Astrocyte (in vitro differentiated cells and primary cell): Measurements from ENCODE around the gene STAT1. TPM values are rescaled to one million over a fixed set of nuclear protein-coding genes. Genes with fewer than 3 reads are reported as not detected.
A peak's percentile ranks its signal among the peaks of the same experiment; 100 is the strongest.

Source experiments
- DNase-seq: peaks from one replicate; pipeline ENCODE4 v3.0.0-alpha.2; 2010; ENCODE audit warnings: low read depth
- FAIRE-seq: peaks from 2 replicates; lab custom pipeline; 2011; peaks lifted over from hg19 to GRCh38; lab: Jason Lieb, UNC
- H2AFZ ChIP-seq: 2 replicates; pipeline ENCODE4 v1.6.0; 2012; ENCODE audit warnings: low read depth, low read length, inconsistent platforms
- H3K27ac ChIP-seq: 2 replicates; pipeline ENCODE4 v1.5.1; 2011; ENCODE audit warnings: low read depth, low read length, inconsistent platforms
- H3K27me3 ChIP-seq: 2 replicates; pipeline ENCODE4 v1.6.0; 2011; ENCODE audit warnings: low read length, inconsistent platforms; ENCODE audit not compliant: insufficient read depth
- H3K36me3 ChIP-seq: 2 replicates; pipeline ENCODE4 v1.5.1; 2011; ENCODE audit warnings: low read length, inconsistent platforms; ENCODE audit not compliant: insufficient read depth
- H3K4me1 ChIP-seq: 2 replicates; pipeline ENCODE4 v1.5.1; 2011; ENCODE audit warnings: low read length, inconsistent platforms; ENCODE audit not compliant: insufficient read depth
- H3K4me2 ChIP-seq: 2 replicates; pipeline ENCODE4 v1.6.0; 2012; ENCODE audit warnings: low read length, inconsistent platforms
- H3K4me3 ChIP-seq: 2 replicates; pipeline ENCODE4 v1.5.1; 2011; ENCODE audit warnings: low read depth, mild to moderate bottlenecking, low read length, inconsistent platforms; ENCODE audit not compliant: insufficient read depth
- H3K79me2 ChIP-seq: 2 replicates; pipeline ENCODE4 v1.6.0; 2012; ENCODE audit warnings: mild to moderate bottlenecking, low read length, inconsistent platforms; ENCODE audit not compliant: insufficient read depth
- H3K9ac ChIP-seq: 2 replicates; pipeline ENCODE4 v1.6.0; 2012; ENCODE audit warnings: mild to moderate bottlenecking, low read length, inconsistent platforms
- H3K9me3 ChIP-seq: 2 replicates; pipeline ENCODE4 v1.5.1; 2012; ENCODE audit warnings: low read depth, mild to moderate bottlenecking, low read length, inconsistent platforms; ENCODE audit not compliant: insufficient read depth
- H4K20me1 ChIP-seq: 2 replicates; pipeline ENCODE4 v1.6.0; 2012; ENCODE audit warnings: low read length, inconsistent platforms; ENCODE audit not compliant: insufficient read depth
- H3K27ac Mint-ChIP-seq: one replicate; pipeline ENCODE4 v1.8.0; 2021; ENCODE audit warnings: mild to moderate bottlenecking, mixed read lengths; ENCODE audit not compliant: unreplicated experiment
- H3K27me3 Mint-ChIP-seq: one replicate; pipeline ENCODE4 v1.8.0; 2021; ENCODE audit warnings: low read depth, mixed read lengths; ENCODE audit not compliant: unreplicated experiment
- H3K36me3 Mint-ChIP-seq: one replicate; pipeline ENCODE4 v1.8.0; 2021; ENCODE audit warnings: low read depth, mixed read lengths; ENCODE audit not compliant: unreplicated experiment
- H3K4me1 Mint-ChIP-seq: one replicate; pipeline ENCODE4 v1.8.0; 2021; ENCODE audit warnings: low read depth, mixed read lengths; ENCODE audit not compliant: unreplicated experiment
- H3K4me3 Mint-ChIP-seq: one replicate; pipeline ENCODE4 v1.8.0; 2021; ENCODE audit warnings: mild to moderate bottlenecking, moderate library complexity, mixed read lengths; ENCODE audit not compliant: unreplicated experiment
- H3K9me3 Mint-ChIP-seq: one replicate; pipeline ENCODE4 v1.8.0; 2021; ENCODE audit warnings: mild to moderate bottlenecking, mixed read lengths; ENCODE audit not compliant: unreplicated experiment
- CTCF ChIP-seq: IDR thresholded peaks from 2 replicates; pipeline ENCODE4 v1.5.1; 2011; ENCODE audit warnings: low read depth, mild to moderate bottlenecking, inconsistent platforms, low read length, moderate library complexity; ENCODE audit not compliant: insufficient read depth
- EZH2 ChIP-seq: IDR thresholded peaks from 2 replicates; pipeline ENCODE4 v1.6.1; 2012; ENCODE audit warnings: mild to moderate bottlenecking, low read length, inconsistent platforms; ENCODE audit not compliant: insufficient read depth
- total RNA-seq: library from RNA; stranded (reverse); gene quantifications from 2 replicates; pipeline ENCODE4 v1.2.1, GENCODE V29; 2021

STAT1 gene
- total RNA-seq, 1 donor from 2014 or later = 377 TPM

GRCh38 chr2:190942697-190943096 is 71.3 kb downstream of the STAT1 start:
- Histone ChIP-seq H4K20me1 (no peaks in the 10 kb centered on the region), H3K36me3 (no peaks in the 10 kb centered on the region), H3K4me2 (no peak overlapping the region), H3K27ac (no peak overlapping the region), H2AFZ (no peak overlapping the region), H3K4me3 (no peak overlapping the region), H3K9me3 (no peaks in the 10 kb centered on the region), H3K27me3 (no peaks in the 10 kb centered on the region), H3K4me1 (peaks cover 14% of the 10 kb centered on the region), H3K9ac (no peak overlapping the region), H3K79me2 (no peaks in the 10 kb centered on the region)
- FAIRE-seq (no peak), DNase-seq (no peak)
- H3K4me1 Mint-ChIP-seq = peaks cover 21% of the 10 kb centered on the region
- no peaks in the 10 kb centered on the region for H3K27me3 Mint-ChIP-seq
- H3K36me3 Mint-ChIP-seq = no peaks in the 10 kb centered on the region
- H3K9me3 Mint-ChIP-seq = no peaks in the 10 kb centered on the region
- H3K4me3 Mint-ChIP-seq = no peak overlapping the region
- no peak overlapping the region for H3K27ac Mint-ChIP-seq
- no peak for TF ChIP-seq CTCF

- no peak for TF ChIP-seq CTCF
- no peak for TF ChIP-seq EZH2
- Histone ChIP-seq H3K9me3 (no peaks in the 10 kb centered on the region), H3K36me3 (peaks cover 6% of the 10 kb centered on the region), H3K4me3 (no peak overlapping the region), H3K27me3 (no peaks in the 10 kb centered on the region), H3K79me2 (no peaks in the 10 kb centered on the region), H2AFZ (no peak overlapping the region), H3K27ac (no peak overlapping the region), H4K20me1 (no peaks in the 10 kb centered on the region), H3K4me1 (peaks cover 3% of the 10 kb centered on the region), H3K9ac (no peak overlapping the region), H3K4me2 (no peak overlapping the region)
- Mint-ChIP-seq H3K4me3 (no peak overlapping the region), H3K4me1 (peaks cover 13% of the 10 kb centered on the region), H3K27me3 (no peaks in the 10 kb centered on the region), H3K36me3 (no peaks in the 10 kb centered on the region), H3K9me3 (no peaks in the 10 kb centered on the region), H3K27ac (no peak overlapping the region)
- DNase-seq (no peak), FAIRE-seq (no peak)
Observed at GRCh38 chr2:190941571-190941970, 72.4 kb downstream of the STAT1 start.

GRCh38 chr2:190940454-190940853 is 73.5 kb downstream of the STAT1 start:
- Mint-ChIP-seq H3K4me1 (peaks cover 13% of the 10 kb centered on the region), H3K36me3 (peaks cover 2% of the 10 kb centered on the region), H3K9me3 (no peaks in the 10 kb centered on the region), H3K27ac (peak overlapping the region; percentile 9), H3K27me3 (no peaks in the 10 kb centered on the region), H3K4me3 (no peak overlapping the region)
- TF ChIP-seq EZH2 (no peak), CTCF (no peak)
- Histone ChIP-seq H3K27me3 (no peaks in the 10 kb centered on the region), H4K20me1 (no peaks in the 10 kb centered on the region), H3K9ac (no peak overlapping the region), H3K4me1 (peaks cover 3% of the 10 kb centered on the region), H3K36me3 (peaks cover 6% of the 10 kb centered on the region), H3K9me3 (no peaks in the 10 kb centered on the region), H3K4me2 (no peak overlapping the region), H3K27ac (no peak overlapping the region), H3K4me3 (no peak overlapping the region), H3K79me2 (no peaks in the 10 kb centered on the region), H2AFZ (no peak overlapping the region)
- DNase-seq (peak; percentile 27), FAIRE-seq (no peak)
